Small intestine (tissue), 7 donors: ENCODE results near the gene TUSC2. TPM values are rescaled to one million over a fixed set of nuclear protein-coding genes. Genes with fewer than 3 reads are reported as not detected.
"Not testable (repeated sequence)": the region's sequence is repeated elsewhere in the genome, so short reads cannot be mapped to it uniquely, and the experiment has no call there.

Experiments
- DNase-seq, 2 donors: peaks; one replicate each; pipeline versions ENCODE4 v3.0.0 to v3.0.0-alpha.2; 2013
- FAIRE-seq: peaks from 2 replicates; lab custom pipeline; 2012; peaks lifted over from hg19 to GRCh38; lab: Jason Lieb, UNC
- H3K27ac ChIP-seq, 3 donors: one replicate each; pipeline ENCODE4 v1.5.1; 2013; ENCODE audit warnings: low read length in 2 of 3, mild to moderate bottlenecking in 2 of 3, control low read depth in 1 of 3, inconsistent platforms in 1 of 3, low read depth in 1 of 3, moderate library complexity in 1 of 3
- H3K27me3 ChIP-seq, 3 donors: one replicate each; pipeline ENCODE4 v1.6.1; 2013; ENCODE audit warnings: low read length in 3 of 3, inconsistent platforms in 1 of 3; ENCODE audit not compliant: control insufficient read depth in 3 of 3, insufficient read depth in 3 of 3
- H3K36me3 ChIP-seq, 3 donors: one replicate each; pipeline ENCODE4 v1.6.1; 2013; ENCODE audit warnings: low read length in 3 of 3, inconsistent platforms in 1 of 3, low read depth in 1 of 3, mild to moderate bottlenecking in 1 of 3, moderate library complexity in 1 of 3; ENCODE audit not compliant: control insufficient read depth in 3 of 3, insufficient read depth in 2 of 3
- H3K4me1 ChIP-seq, 3 donors: one replicate each; pipeline ENCODE4 v1.6.1; 2013; ENCODE audit warnings: low read length in 2 of 3, inconsistent platforms in 1 of 3, low read depth in 1 of 3, mild to moderate bottlenecking in 1 of 3, moderate library complexity in 1 of 3; ENCODE audit not compliant: control insufficient read depth in 3 of 3, insufficient read depth in 2 of 3
- H3K4me3 ChIP-seq, 3 donors: one replicate each; pipeline ENCODE4 v1.5.1; 2013; ENCODE audit warnings: low read length in 3 of 3, control low read depth in 1 of 3, inconsistent platforms in 1 of 3, low read depth in 1 of 3, mild to moderate bottlenecking in 1 of 3, moderate library complexity in 1 of 3
- H3K9me3 ChIP-seq, 2 donors: one replicate each; pipeline ENCODE4 v1.6.1; 2013; ENCODE audit warnings: low read depth in 1 of 2, low read length in 1 of 2; ENCODE audit not compliant: control insufficient read depth in 2 of 2, insufficient read depth in 1 of 2
- WGBS, 3 donors: extraction: QIAGEN DNeasy Blood & Tissue Kit; methylation state at CpG; one replicate each; pipeline ENCODE4 v1.1.7; 2013; 5-methylcytosine and 5-hydroxymethylcytosine counted together
- polyA plus RNA-seq, 4 donors: library from polyadenylated mRNA; stranded (reverse) in 3 of 4; unstranded in 1 of 4; fragments of 200-250 nt in 3 of 4; fragments of 120-200 nt in 1 of 4; gene quantifications; one replicate each; pipeline versions ENCODE4 v1.2.1 to v1.2.3, GENCODE V29; 2013
- donor health status: healthy with polysubstance abuse.
- donor health status: control.
- donor health status: control.
- donor health status: Bipolar disorder and iron deficiency.
- donor health status: healthy.

The TUSC2 gene
- polyA plus RNA-seq, 4 donors, result 26.8 to 46.2 (median 30.6) TPM

DNA sequence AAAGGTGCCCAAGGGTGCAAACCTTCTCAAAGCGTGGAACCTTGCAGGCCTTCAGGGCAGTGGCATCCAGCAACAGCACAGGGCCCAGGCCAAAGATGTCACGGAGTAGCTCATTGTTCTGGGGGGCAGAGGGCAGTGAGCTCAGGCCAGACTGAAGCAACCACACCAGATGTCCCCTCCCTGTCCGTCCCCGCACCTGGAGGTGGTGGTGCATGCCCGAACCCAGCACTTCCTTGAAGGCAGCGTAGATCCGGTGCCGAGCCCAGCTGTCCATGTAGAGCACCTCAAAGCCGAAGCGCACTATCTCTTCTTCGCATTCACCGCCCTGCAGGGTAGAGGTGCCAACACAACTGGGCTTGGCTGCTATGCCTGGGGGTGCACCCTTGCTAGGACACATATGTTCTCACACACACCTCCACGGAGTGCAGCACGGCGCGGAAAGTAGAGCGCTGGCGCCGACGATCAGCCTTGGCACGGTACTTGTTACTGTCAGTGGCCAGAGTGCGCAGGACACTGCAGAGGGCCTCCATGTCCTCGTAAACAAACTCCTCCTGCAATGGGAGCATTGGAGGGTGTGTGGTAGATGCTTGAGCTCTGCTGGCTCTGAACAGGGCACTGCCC is 39.5 kb downstream of the TUSC2 start:
- no peak overlapping the region for H3K4me3 ChIP-seq
- peaks cover 0 to 24% (median 0%) of the 10 kb centered on the region in 3 donors for H3K4me1 ChIP-seq
- FAIRE-seq, result no peak
- no peaks in the 10 kb centered on the region for H3K9me3 ChIP-seq
- H3K27ac ChIP-seq, result no peak overlapping the region
- H3K27me3 ChIP-seq, result no peaks in the 10 kb centered on the region
- no peak for DNase-seq
- peaks cover 3 to 51% (median 8%) of the 10 kb centered on the region in 3 donors for H3K36me3 ChIP-seq
- WGBS, 3 donors, result 93 to 95% (median 93%) methylated on average over 22 to 23 of the region's 23 CpGs

DNA sequence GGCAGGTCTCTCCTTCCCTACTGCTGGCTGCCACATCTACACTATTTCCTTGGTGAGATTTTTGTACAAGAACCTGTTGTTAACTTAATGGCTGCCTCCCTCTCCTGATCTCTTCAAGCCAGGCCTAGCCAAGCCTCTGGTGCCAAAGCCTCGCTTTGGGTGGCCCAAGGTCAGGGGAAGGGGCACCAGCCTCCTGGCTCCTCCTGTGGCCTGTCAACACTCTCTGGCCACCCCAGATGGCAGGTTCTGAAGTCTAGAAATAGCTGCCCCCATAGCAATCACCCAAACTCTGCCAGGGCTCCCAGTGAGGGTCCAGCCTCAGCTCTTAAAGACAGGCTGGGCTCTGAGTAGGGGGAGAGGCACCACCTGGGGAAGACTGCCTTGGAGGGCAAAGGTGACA is 40.8 kb downstream of the TUSC2 start:
- Histone ChIP-seq H3K36me3 (peaks cover 3 to 51% (median 8%) of the 10 kb centered on the region in 3 donors), H3K4me3 (no peak overlapping the region), H3K27me3 (peaks cover 0 to 3% (median 0%) of the 10 kb centered on the region in 3 donors), H3K4me1 (peaks cover 0 to 15% (median 0%) of the 10 kb centered on the region in 3 donors), H3K27ac (no peak overlapping the region), H3K9me3 (no peaks in the 10 kb centered on the region)
- WGBS, 3 donors, result 83 to 92% (median 90%) methylated on average over 1 of the region's 1 CpG
- FAIRE-seq (no peak), DNase-seq (no peak)

DNA sequence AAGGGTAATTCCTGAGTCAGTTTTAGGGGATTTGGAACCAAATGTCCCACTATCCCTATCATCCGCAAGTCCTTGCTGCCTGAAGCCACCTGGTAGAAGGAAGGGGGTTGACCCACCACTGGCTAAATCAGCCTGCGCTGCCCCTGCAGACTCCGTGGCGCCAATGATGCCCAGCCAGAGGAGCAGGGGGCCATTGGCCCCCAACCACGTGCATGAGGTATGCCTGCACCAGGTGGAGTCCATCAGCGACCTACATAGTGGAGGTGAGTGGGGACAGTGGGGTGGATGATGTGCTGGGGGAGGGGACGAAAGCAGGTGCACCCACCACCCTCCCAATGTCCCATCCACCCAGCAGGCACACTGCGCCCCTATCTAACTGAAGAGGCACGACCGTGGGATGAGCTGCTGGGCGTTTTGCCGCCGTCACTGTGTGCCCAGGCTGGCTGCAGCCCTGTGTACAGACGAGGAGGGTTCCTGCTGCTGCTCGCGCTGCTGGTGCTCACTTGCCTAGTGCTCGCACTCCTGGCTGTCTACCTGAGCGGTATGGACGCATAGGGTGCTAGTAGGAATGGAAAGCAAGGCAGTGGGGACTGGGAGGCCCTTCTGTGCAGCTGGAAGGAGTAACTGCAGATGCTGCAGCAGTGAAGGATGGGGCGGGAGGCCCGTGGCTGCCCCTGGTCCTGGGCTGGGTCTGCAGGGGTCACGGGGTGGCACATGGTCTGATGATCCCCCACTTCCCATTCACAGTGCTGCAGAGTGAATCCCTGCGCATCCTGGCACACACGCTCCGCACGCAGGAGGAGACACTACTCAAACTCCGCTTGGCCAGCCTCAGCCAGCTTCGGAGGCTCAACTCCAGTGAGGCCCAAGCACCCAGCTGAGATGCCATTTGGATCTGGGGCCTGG is 41.4 kb downstream of the TUSC2 start:
- WGBS, 3 donors, result 86 to 88% (median 87%) methylated on average over 27 to 28 of the region's 28 CpGs
- DNase-seq (no peak), FAIRE-seq (no peak)

DNA sequence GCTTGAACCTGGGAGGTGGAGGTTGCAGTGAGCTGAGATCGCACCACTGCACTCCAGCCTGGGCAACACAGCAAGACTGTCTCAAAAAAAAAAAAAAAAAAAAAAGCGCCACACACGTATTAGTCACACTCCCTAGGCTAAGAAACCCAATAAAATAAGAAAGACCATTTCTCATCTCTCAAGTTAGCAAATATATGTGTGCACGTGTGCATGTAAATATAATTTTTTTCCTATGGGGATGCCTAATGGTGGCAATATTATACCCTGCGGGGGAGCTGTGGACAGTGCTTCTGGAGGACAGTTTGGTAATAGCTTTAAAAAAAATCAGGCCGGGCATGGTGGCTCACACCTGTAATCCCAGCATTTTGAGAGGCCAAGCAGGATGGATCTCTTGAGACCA is 43.9 kb downstream of the TUSC2 start:
- H3K9me3 ChIP-seq, H3K4me1 ChIP-seq, H3K4me3 ChIP-seq, DNase-seq, FAIRE-seq, H3K27me3 ChIP-seq, H3K27ac ChIP-seq: not testable (repeated sequence)
- WGBS, 3 donors, result 74 to 86% (median 85%) methylated on average over 6 of the region's 6 CpGs
- H3K36me3 ChIP-seq, result peaks cover 3 to 30% (median 8%) of the 10 kb centered on the region in 3 donors

More for the DNA sequence above, 41.4 kb downstream of the TUSC2 start:
- Histone ChIP-seq H3K4me3 (no peak overlapping the region), H3K4me1 (peaks cover 0 to 13% (median 0%) of the 10 kb centered on the region in 3 donors), H3K9me3 (no peaks in the 10 kb centered on the region), H3K27me3 (peaks cover 0 to 3% (median 0%) of the 10 kb centered on the region in 3 donors), H3K36me3 (peaks cover 3 to 50% (median 8%) of the 10 kb centered on the region in 3 donors), H3K27ac (no peak overlapping the region)

DNA sequence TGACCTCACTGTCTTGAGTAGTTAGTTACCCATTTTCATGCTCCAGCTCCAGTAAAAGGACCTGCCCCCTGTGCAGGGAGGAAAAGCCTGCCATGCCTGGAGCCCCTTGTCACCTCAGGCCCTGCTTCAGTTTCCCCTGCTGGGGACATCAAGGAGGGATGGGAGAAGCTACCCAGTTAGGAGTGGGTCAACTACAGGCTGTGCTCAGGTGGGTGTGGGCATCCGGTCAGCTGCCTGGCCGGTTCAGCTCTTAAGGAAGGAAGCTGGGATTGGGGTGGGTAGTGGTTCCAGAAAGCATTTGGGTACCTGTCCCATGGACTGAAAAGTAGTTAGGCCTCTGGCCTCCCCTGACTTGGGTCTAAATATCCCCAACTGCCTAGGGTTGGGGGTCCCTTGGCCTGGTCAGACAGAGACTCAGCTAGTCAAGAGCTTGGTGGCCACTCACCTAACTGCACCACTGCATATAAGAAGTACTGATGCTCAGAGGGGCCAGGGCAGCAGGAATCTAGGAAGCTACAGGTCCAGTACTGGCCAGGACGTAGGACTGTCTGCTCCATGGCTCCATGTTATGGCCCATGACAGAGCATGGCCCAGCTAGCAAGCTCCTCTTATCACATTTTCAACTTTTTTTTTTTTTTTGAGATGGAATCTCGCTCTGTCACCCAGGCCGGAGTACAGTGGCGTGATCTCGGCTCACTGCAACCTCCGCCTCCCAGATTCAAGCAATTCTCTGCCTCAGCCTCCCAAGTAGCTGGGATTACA is 48.6 kb downstream of the TUSC2 start:
- H3K9me3 ChIP-seq, result no peaks in the 10 kb centered on the region
- H3K36me3 ChIP-seq, result peaks cover 3 to 44% (median 9%) of the 10 kb centered on the region in 3 donors
- no peak for DNase-seq
- peaks cover 0 to 17% (median 4%) of the 10 kb centered on the region in 3 donors for H3K27me3 ChIP-seq
- peaks cover 0 to 5% (median 0%) of the 10 kb centered on the region in 3 donors for H3K4me1 ChIP-seq
- H3K4me3 ChIP-seq, result no peak overlapping the region
- no peak for FAIRE-seq
- WGBS, 3 donors, result 87 to 95% (median 92%) methylated on average over 8 of the region's 8 CpGs
- H3K27ac ChIP-seq, result no peak overlapping the region

DNA sequence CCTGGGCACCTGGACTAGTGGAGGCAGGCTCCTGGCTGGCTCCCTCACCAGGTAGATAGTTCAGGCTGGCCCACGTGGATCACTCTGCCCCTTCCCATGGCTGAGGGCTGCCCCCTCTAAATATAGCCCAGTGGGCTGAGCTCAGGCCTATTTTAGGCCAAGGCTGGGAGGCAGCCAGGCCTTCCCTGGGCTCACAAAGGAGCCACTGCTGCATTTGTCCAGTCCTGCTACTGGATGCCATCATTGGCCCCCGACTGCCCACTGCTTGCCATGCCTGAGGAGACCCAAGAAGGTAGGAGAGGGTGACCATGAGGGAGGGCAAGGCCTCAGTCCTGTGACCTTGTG is 49.2 kb downstream of the TUSC2 start, which contains the start of gene LSMEM2:
Gene LSMEM2, plus strand, starts transcription at position 208 of the 345 bp plus-strand sequence. Its CDS starts 27 bp downstream, at position 235.
- DNase-seq, result no peak
- WGBS, 3 donors, result 60 to 80% (median 61%) methylated on average over 2 of the region's 2 CpGs
- H3K9me3 ChIP-seq, result no peaks in the 10 kb centered on the region
- H3K36me3 ChIP-seq, result peaks cover 3 to 50% (median 9%) of the 10 kb centered on the region in 3 donors
- peaks cover 0 to 23% (median 5%) of the 10 kb centered on the region in 3 donors for H3K27me3 ChIP-seq
- no peak within 1 kb of the TSS for H3K27ac ChIP-seq
- no peak within 1 kb of the TSS for H3K4me3 ChIP-seq
- FAIRE-seq, result no peak
- H3K4me1 ChIP-seq, result peaks cover 0 to 11% (median 0%) of the 10 kb centered on the region in 3 donors

DNA sequence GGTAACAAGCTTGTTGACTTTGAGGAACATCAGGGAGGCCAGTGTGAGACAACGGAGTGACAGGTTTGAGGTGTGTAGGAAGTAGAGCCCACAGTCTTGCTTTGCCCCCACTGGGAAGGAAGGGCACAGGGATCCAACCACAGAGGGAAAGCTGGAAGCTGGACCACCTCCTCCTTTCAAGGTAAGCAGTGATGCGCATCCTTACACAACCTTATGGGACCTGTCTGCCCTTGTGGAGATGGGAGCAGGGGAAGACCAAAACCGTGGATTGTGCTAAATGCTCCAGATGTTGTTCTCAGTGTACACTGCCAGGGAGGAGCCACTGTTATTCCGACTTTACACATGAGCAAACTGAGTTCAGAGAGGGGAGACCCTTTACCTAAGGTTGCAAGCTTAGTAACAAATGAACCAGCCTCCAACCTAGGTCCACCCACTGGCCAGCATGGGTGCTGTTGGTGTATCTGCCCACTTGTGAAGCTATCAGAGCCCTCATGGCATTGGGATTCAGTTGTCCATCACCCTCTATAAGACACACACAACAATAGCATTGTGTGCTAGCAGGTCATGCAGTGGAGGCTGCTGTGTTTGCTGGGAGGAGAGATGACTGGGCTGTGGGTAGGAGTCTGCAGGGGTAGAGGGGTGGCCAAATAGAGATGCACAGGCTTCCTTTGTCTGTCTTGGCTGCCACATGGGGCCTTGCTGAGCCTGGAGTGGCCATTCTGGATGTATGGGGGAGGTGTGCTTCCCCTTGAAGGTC is 49.7 kb downstream of the TUSC2 start:
- H3K27me3 ChIP-seq, result peaks cover 0 to 28% (median 5%) of the 10 kb centered on the region in 3 donors
- no peaks in the 10 kb centered on the region for H3K9me3 ChIP-seq
- 75 to 83% (median 80%) methylated on average over 4 of the region's 4 CpGs for WGBS, 3 donors
- no peak for DNase-seq
- peaks cover 3 to 55% (median 9%) of the 10 kb centered on the region in 3 donors for H3K36me3 ChIP-seq
- H3K4me1 ChIP-seq, result peaks cover 0 to 15% (median 0%) of the 10 kb centered on the region in 3 donors
- no peak for FAIRE-seq
- no peak overlapping the region for H3K27ac ChIP-seq
- H3K4me3 ChIP-seq, result no peak overlapping the region
